OCI-LY1 (cell line): ENCODE measurements around the gene VDR.
"Not testable (repeated sequence)": the region's sequence is repeated elsewhere in the genome, so short reads cannot be mapped to it uniquely, and the experiment has no call there.

Source experiments
- CTCF ChIP-seq: fragments of 200-600 bp; sonication (generic), shearing (Covaris generic); IDR thresholded peaks from 2 replicates; pipeline ENCODE4 v1.5.1; 2017; ENCODE audit warnings: mild to moderate bottlenecking, antibody characterized with exemption, low read length, moderate library complexity, mixed read lengths
- EZH2 ChIP-seq: fragments of 200-600 bp; sonication (generic), shearing (Covaris generic); IDR thresholded peaks from 2 replicates; pipeline ENCODE4 v1.8.0; 2017; ENCODE audit warnings: borderline replicate concordance, mixed run types, mild to moderate bottlenecking, antibody characterized with exemption, low read length, moderate library complexity, mixed read lengths

- not testable (repeated sequence) for TF ChIP-seq CTCF, EZH2
These were observed 89.3 kb downstream of the VDR start for GRCh38 chr12:47815447-47815846.
